A673 (cell line): Measurements from ENCODE around the gene KANTR. TPM values are rescaled to one million over a fixed set of nuclear protein-coding genes. Genes with fewer than 3 reads are reported as not detected.
A peak's percentile ranks its signal among the peaks of the same experiment; 100 is the strongest.

ENCODE experiments used
- BruUV-seq: library from RNA; stranded (reverse); fragments of 400-500 nt; replicated peaks from 2 replicates; lab custom pipeline; 2021; lab: Mats Ljungman, UMichigan
- CTCF ChIA-PET: fragments of 300-600 bp; sonication (Branson Sonifier 250); formaldehyde crosslinking; loops from one replicate; lab custom pipeline; 2022; ENCODE audit warnings: antibody characterized with exemption; lab: Charles Lee
- POLR2A ChIA-PET: fragments of 300-600 bp; sonication (Branson Sonifier 250); formaldehyde crosslinking; loops from one replicate; lab custom pipeline; 2022; ENCODE audit warnings: antibody characterized with exemption; ENCODE audit not compliant: low non-redundant PET; lab: Charles Lee
- DNase-seq: peaks from one replicate; pipeline ENCODE4 v3.0.0-alpha.2; 2015; ENCODE audit warnings: low spot score
- H3K27ac ChIP-seq: fragments of 200-600 bp; sonication (generic); 2 replicates; pipeline ENCODE4 v1.5.1; 2016; ENCODE audit warnings: mixed run types, low read depth, mild to moderate bottlenecking, mixed read lengths, antibody characterized with exemption, low read length; ENCODE audit not compliant: poor library complexity, severe bottlenecking
- H3K27me3 ChIP-seq: fragments of 200-600 bp; sonication (generic); replicated peaks from 2 replicates; pipeline ENCODE4 v1.6.1; 2017; ENCODE audit warnings: mixed run types, low read depth, mild to moderate bottlenecking, mixed read lengths, antibody characterized with exemption, low read length; ENCODE audit not compliant: insufficient read depth, poor library complexity
- H3K36me3 ChIP-seq: fragments of 200-600 bp; sonication (generic); 2 replicates; pipeline ENCODE4 v1.6.1; 2016; ENCODE audit warnings: mixed run types, mild to moderate bottlenecking, mixed read lengths, antibody characterized with exemption, low read length; ENCODE audit not compliant: insufficient read depth, poor library complexity, severe bottlenecking
- H3K4me1 ChIP-seq: fragments of 200-600 bp; sonication (generic); 2 replicates; pipeline ENCODE4 v1.6.1; 2017; ENCODE audit warnings: mixed run types, mild to moderate bottlenecking, mixed read lengths, antibody characterized with exemption, low read length; ENCODE audit not compliant: insufficient read depth, poor library complexity, severe bottlenecking
- H3K4me3 ChIP-seq: fragments of 200-600 bp; sonication (generic); 2 replicates; pipeline ENCODE4 v1.5.1; 2016; ENCODE audit warnings: low read depth, mixed run types, mild to moderate bottlenecking, mixed read lengths, low read length; ENCODE audit not compliant: poor library complexity, severe bottlenecking
- H3K9me3 ChIP-seq: fragments of 200-600 bp; sonication (generic); 2 replicates; pipeline ENCODE4 v1.6.1; 2016; ENCODE audit warnings: mixed run types, low read depth, mild to moderate bottlenecking, mixed read lengths, antibody characterized with exemption, low read length; ENCODE audit not compliant: poor library complexity, severe bottlenecking
- EZH2 ChIP-seq: fragments of 200-600 bp; sonication (generic); IDR thresholded peaks from 2 replicates; pipeline ENCODE4 v1.6.1; 2017; ENCODE audit warnings: borderline replicate concordance, low read depth, mild to moderate bottlenecking, mixed read lengths, antibody characterized with exemption, low read length; ENCODE audit not compliant: poor library complexity, severe bottlenecking
- intact Hi-C: fragments of 100-400 bp; cut with micrococcal nuclease; formaldehyde crosslinking; loops from one replicate; pipeline ENCODE4 v1.10.0; 2022; ENCODE audit not compliant: unreplicated experiment
- total RNA-seq: library from RNA; stranded (reverse); gene quantifications from 2 replicates; pipeline ENCODE4 v1.2.3, GENCODE V29; 2021
- TF ChIP-seq, protein P1 (sequence below): fragments of 300-800, 200-600 bp; sonication (generic); conservative IDR thresholded peaks from 2 replicates; pipeline ENCODE4 v1.5.1; 2017; ENCODE audit warnings: low read depth, mild to moderate bottlenecking, antibody characterized with exemption, low read length, moderate library complexity, mixed read lengths

The KANTR gene
- total RNA-seq, 1 experiment from 2014 or later, result 15.4 TPM

DNA sequence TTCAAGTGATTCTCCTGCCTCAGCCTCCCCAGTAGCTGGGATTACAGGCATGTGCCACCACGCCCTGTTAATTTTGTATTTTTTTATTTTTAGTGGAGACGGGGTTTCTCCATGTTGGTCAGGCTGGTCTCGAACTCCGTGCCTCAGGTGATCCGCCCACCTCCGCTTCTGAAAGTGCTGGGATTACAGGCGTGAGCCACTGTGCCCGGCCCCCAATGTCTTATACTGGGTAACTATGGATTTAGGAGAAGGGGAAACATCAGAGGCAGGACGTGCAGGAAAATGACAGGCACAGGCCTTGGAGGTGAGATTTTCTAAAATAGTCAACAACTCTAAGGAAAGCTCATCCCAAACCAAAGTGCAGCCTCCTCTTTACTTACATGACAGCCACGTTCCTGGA is 22.9 kb upstream of the KANTR start:
- POLR2A ChIA-PET, result no interaction called here
- CTCF ChIA-PET, result no interaction called here
- BruUV-seq, result no TSS peak
- no peaks in the 10 kb centered on the region for H3K4me1 ChIP-seq
- H3K4me3 ChIP-seq, result no peak overlapping the region
- no peak for DNase-seq
- no peaks in the 10 kb centered on the region for H3K9me3 ChIP-seq
- no peaks in the 10 kb centered on the region for H3K36me3 ChIP-seq
- TF ChIP-seq, protein P1, sequence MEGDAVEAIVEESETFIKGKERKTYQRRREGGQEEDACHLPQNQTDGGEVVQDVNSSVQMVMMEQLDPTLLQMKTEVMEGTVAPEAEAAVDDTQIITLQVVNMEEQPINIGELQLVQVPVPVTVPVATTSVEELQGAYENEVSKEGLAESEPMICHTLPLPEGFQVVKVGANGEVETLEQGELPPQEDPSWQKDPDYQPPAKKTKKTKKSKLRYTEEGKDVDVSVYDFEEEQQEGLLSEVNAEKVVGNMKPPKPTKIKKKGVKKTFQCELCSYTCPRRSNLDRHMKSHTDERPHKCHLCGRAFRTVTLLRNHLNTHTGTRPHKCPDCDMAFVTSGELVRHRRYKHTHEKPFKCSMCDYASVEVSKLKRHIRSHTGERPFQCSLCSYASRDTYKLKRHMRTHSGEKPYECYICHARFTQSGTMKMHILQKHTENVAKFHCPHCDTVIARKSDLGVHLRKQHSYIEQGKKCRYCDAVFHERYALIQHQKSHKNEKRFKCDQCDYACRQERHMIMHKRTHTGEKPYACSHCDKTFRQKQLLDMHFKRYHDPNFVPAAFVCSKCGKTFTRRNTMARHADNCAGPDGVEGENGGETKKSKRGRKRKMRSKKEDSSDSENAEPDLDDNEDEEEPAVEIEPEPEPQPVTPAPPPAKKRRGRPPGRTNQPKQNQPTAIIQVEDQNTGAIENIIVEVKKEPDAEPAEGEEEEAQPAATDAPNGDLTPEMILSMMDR, result no peak
- no peak for TF ChIP-seq EZH2
- H3K27me3 ChIP-seq, result no peaks in the 10 kb centered on the region
- intact Hi-C loops, result no loop called here
- no peak overlapping the region for H3K27ac ChIP-seq

DNA sequence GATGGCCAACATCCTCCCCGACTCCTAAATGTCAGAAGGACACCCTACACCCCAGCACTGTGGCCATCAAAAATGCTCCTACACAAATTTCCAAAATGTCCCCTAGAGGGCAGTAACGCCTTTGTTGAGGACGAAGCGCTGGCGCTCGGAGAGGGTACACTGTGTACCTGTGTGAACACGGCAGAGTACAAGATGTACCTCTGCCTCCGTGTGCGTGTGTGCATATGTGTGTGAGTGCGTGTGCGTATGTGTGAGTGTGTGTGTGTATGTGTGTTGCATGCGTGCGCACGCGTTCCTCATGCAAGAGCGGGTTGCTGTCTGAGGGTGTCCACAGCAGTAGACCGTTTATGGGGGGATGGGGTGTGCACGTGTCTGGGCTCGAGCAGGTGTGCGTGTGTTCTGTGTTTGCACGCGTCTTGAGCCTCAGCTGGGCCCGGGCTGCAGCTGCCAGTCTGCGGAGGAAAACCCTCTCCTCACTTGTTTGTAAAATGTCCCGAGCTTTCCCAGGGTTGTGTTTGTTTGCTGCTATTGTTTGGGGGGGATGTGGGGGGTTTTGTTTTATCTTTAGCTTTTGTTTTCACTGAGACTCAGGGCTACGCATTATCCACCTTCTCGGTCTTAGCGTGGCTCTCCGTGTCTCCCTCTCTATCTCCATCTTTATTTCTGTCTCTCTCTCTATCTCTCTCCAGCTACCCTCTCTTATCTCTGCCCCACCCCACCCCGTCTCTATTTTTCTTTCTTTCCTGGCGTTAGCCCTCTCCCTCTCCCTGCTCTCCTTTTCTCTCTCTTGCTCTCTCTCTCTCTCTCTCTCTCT is 22.1 kb upstream of the KANTR start:
- peak overlapping the region; percentile 54 for H3K4me3 ChIP-seq
- no peaks in the 10 kb centered on the region for H3K36me3 ChIP-seq
- ChIA-PET CTCF (interaction anchor here (0.7 kb wide), 1 partner anchor 420 kb away, joined by 6 read pairs; no protein-coding TSS in a partner anchor), POLR2A (interaction anchor here (0.6 kb wide), 1 partner anchor 850 kb away, joined by 4 read pairs; no protein-coding TSS in a partner anchor)
- intact Hi-C loops, result loop anchor here (1.0 kb wide), 1 partner anchor 17 kb away; no protein-coding TSS in a partner anchor
- no peaks in the 10 kb centered on the region for H3K9me3 ChIP-seq
- peak; percentile 81 for DNase-seq
- no peaks in the 10 kb centered on the region for H3K4me1 ChIP-seq
- H3K27ac ChIP-seq, result no peak overlapping the region
- BruUV-seq, result no TSS peak
- TF ChIP-seq EZH2, result no peak
- TF ChIP-seq, protein P1, result peak; percentile 79
- H3K27me3 ChIP-seq, result no peaks in the 10 kb centered on the region

DNA sequence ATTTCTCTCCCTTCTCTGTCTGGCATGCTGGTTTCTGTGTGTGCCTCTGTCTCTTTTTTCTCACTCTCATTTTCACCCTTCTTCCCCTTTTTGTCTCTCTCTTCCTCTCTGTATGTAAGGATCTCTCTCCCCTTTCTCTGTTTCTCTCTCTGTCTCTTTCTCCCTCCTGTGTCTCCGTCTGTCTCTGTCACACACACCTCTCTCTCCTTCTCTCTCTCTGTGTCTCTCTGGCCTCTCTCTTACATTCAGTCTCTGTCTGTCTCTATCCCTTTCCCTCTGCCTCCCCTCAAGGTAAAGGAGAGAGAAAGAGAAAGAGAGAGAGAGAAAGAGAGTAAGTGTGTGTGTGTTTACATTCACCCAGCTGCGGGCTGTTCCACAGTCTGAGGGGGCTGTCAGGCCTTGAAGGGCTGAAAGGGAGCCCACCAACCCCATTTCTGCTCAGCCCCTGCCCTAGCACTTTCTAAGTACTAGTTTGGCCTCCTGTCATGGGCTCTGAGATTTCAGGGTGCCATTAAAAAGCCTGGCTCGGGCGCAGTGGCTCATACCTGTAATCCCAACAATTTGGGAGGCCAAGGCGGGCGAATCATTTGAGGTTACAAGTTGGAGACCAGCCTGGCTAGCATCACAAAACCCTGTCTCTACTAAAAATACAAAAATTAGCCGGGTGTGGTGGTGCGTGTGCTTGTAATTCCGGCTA is 21.4 kb upstream of the KANTR start:
- no peak for TF ChIP-seq EZH2
- TF ChIP-seq, protein P1, result no peak
- ChIA-PET POLR2A (interaction anchor here (1.1 kb wide), 1 partner anchor 9 kb away, joined by 11 read pairs; the partner anchor contains the start of gene TSPYL2), CTCF (interaction anchor here (0.7 kb wide), 1 partner anchor 419 kb away, joined by 6 read pairs; no protein-coding TSS in a partner anchor)
- no TSS peak for BruUV-seq
- intact Hi-C loops, result loop anchor here (1.0 kb wide), 1 partner anchor 17 kb away; no protein-coding TSS in a partner anchor
- Histone ChIP-seq H3K27me3 (no peaks in the 10 kb centered on the region), H3K36me3 (no peaks in the 10 kb centered on the region), H3K27ac (no peak overlapping the region), H3K4me3 (peak overlapping the region; percentile 54), H3K9me3 (no peaks in the 10 kb centered on the region), H3K4me1 (no peaks in the 10 kb centered on the region)
- no peak for DNase-seq
